ENCODE data around the gene DECR2.
A peak's percentile ranks its signal among the peaks of the same experiment; 100 is the strongest.

Gene DECR2

GRCh38 chr16:427250-427649 lies 25.6 kb downstream of the DECR2 start:
- no peak for TF ChIP-seq CTCF (IDR thresholded peaks at IDR 0.05; ENCODE audit: insufficient read depth, low read length, poor library complexity, severe bottlenecking)
- DNase-seq (ENCODE audit: extremely low read depth, insufficient read length), result no peak
- peak overlapping the region; percentile 80 for H3K4me3 ChIP-seq (replicated peaks; ENCODE audit: low read depth, low read length)
- no peaks in the 10 kb centered on the region for H3K36me3 ChIP-seq (ENCODE audit: control insufficient read depth, insufficient read depth, low read length)
- H3K27me3 ChIP-seq (replicated peaks; ENCODE audit: control insufficient read depth, insufficient read depth, low read length), result no peaks in the 10 kb centered on the region

- Histone ChIP-seq H3K27me3 (replicated peaks; ENCODE audit: control insufficient read depth, insufficient read depth, low read length) (no peaks in the 10 kb centered on the region), H3K36me3 (ENCODE audit: control insufficient read depth, insufficient read depth, low read length) (no peaks in the 10 kb centered on the region), H3K4me3 (replicated peaks; ENCODE audit: low read depth, low read length) (no peak overlapping the region)
- no peak for TF ChIP-seq CTCF (IDR thresholded peaks at IDR 0.05; ENCODE audit: insufficient read depth, low read length, poor library complexity, severe bottlenecking)
- DNase-seq (ENCODE audit: extremely low read depth, insufficient read length), result no peak
These were observed 29.2 kb downstream of the DECR2 start for GRCh38 chr16:430904-431303.

GRCh38 chr16:440627-441026 lies 38.9 kb downstream of the DECR2 start:
- H3K36me3 ChIP-seq (ENCODE audit: control insufficient read depth, insufficient read depth, low read length), result peaks cover 2% of the 10 kb centered on the region

GRCh38 chr16:441447-441846 lies 39.8 kb downstream of the DECR2 start:
- Histone ChIP-seq H3K27me3 (replicated peaks; ENCODE audit: control insufficient read depth, insufficient read depth, low read length) (no peaks in the 10 kb centered on the region), H3K36me3 (ENCODE audit: control insufficient read depth, insufficient read depth, low read length) (peaks cover 2% of the 10 kb centered on the region), H3K4me3 (replicated peaks; ENCODE audit: low read depth, low read length) (no peak overlapping the region)
- TF ChIP-seq CTCF (IDR thresholded peaks at IDR 0.05; ENCODE audit: insufficient read depth, low read length, poor library complexity, severe bottlenecking), result no peak
- DNase-seq (ENCODE audit: extremely low read depth, insufficient read length), result no peak

More at GRCh38 chr16:440627-441026, 38.9 kb downstream of the DECR2 start:
- H3K4me3 ChIP-seq (replicated peaks; ENCODE audit: low read depth, low read length), result no peak overlapping the region
- no peak for TF ChIP-seq CTCF (IDR thresholded peaks at IDR 0.05; ENCODE audit: insufficient read depth, low read length, poor library complexity, severe bottlenecking)
- H3K27me3 ChIP-seq (replicated peaks; ENCODE audit: control insufficient read depth, insufficient read depth, low read length), result no peaks in the 10 kb centered on the region
- no peak for DNase-seq (ENCODE audit: extremely low read depth, insufficient read length)

- no peaks in the 10 kb centered on the region for H3K27me3 ChIP-seq (replicated peaks; ENCODE audit: control insufficient read depth, insufficient read depth, low read length)
- no peak for DNase-seq (ENCODE audit: extremely low read depth, insufficient read length)
- no peak for TF ChIP-seq CTCF (IDR thresholded peaks at IDR 0.05; ENCODE audit: insufficient read depth, low read length, poor library complexity, severe bottlenecking)
- H3K4me3 ChIP-seq (replicated peaks; ENCODE audit: low read depth, low read length), result peak overlapping the region; percentile 52
- H3K36me3 ChIP-seq (ENCODE audit: control insufficient read depth, insufficient read depth, low read length), result peaks cover 2% of the 10 kb centered on the region
These were observed 41.3 kb downstream of the DECR2 start for GRCh38 chr16:442976-443375.

GRCh38 chr16:444027-444426 lies 42.3 kb downstream of the DECR2 start:
- TF ChIP-seq CTCF (IDR thresholded peaks at IDR 0.05; ENCODE audit: insufficient read depth, low read length, poor library complexity, severe bottlenecking), result no peak
- Histone ChIP-seq H3K27me3 (replicated peaks; ENCODE audit: control insufficient read depth, insufficient read depth, low read length) (no peaks in the 10 kb centered on the region), H3K36me3 (ENCODE audit: control insufficient read depth, insufficient read depth, low read length) (peaks cover 2% of the 10 kb centered on the region), H3K4me3 (replicated peaks; ENCODE audit: low read depth, low read length) (no peak overlapping the region)
- DNase-seq (ENCODE audit: extremely low read depth, insufficient read length), result no peak
